HG03575 (cell line): ENCODE results near the gene KRT78.

ENCODE experiments used
- ATAC-seq: cut with Tn5 transposase; IDR thresholded peaks from one replicate; pipeline ENCODE4 v1.9.1; 2021; ENCODE audit not compliant: unreplicated experiment, insufficient number of reproducible peaks, low FRiP score; ENCODE audit errors: extremely low read depth

KRT78 gene

DNA sequence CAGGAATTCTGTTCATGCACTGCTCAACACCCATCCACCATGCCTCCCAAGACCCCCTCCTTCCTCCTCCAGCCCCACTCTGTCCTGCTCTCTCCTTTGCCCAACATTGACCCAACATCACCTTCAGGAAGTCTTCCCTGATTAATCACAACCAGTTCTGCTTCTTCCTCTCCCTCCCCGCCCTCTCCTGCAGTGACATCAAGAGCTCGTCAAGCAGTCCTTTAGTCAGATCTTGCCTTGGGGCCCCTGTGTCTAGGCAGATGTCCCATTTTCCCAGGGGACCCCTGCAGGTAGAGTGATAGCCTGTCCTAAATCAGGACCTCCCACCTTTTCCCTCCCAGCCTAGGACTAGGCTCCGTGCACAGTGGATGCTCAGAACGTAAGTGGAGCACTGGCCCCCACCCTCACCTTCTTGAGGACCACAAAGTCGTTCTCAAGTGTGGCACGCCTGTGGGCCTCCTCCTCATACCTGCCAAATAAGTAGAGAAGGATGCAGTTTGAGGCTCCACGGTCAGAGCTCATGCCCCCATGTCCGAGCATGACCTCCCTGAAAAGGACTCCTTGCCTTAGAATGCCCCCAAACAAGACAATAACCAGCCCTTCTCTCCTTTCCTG is 2.3 kb downstream of the KRT78 start:
- no peak for ATAC-seq

DNA sequence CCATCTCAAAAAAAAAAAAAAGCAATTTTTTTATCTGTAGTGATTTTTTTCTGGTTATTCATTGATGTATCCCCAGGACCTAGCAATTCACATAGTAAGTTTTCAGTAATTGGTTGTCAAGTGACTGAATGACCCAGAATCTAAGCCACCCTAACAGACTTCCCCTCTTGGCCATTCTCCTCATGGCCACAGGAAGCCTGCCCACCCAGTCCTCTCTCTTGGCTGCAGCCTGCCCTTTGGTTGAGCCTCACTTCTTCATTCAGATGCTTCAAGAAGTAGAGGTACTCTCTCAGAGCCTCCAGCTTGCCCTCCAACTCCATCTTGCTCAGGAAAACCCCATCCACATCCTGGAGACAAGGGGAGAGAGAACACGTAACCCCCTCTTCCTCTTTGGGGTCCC is 2.8 kb downstream of the KRT78 start:
- ATAC-seq: no peak

- ATAC-seq: no peak
Observed at GRCh38 chr12:52844386-52844785, 4.4 kb downstream of the KRT78 start.

GRCh38 chr12:52839436-52840105 is 9.2 kb downstream of the KRT78 start:
- no peak for ATAC-seq

- ATAC-seq: no peak
Observed at GRCh38 chr12:52838609-52839435, 10.0 kb downstream of the KRT78 start.

GRCh38 chr12:52837781-52838608 is 10.8 kb downstream of the KRT78 start:
- no peak for ATAC-seq

DNA sequence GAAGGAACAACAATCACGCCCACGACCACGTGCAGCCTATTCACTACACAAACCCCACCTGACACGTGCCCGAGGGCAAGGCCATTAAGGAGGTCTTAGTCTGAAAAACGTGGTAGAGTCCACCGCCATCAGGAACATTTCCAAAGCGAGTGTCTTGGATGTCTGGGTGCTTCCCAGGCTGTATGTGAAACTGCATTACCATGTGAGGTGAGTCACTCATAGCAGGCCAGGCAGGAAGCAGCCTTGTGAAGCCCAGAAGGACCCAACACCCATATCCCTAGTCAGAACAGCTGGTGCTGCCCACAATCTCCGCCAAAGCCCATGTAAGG is 11.4 kb downstream of the KRT78 start:
- no peak for ATAC-seq

GRCh38 chr12:52836491-52837412 is 12.0 kb downstream of the KRT78 start:
- ATAC-seq: no peak

- ATAC-seq: no peak
Observed at GRCh38 chr12:52836042-52836466, 12.7 kb downstream of the KRT78 start.

DNA sequence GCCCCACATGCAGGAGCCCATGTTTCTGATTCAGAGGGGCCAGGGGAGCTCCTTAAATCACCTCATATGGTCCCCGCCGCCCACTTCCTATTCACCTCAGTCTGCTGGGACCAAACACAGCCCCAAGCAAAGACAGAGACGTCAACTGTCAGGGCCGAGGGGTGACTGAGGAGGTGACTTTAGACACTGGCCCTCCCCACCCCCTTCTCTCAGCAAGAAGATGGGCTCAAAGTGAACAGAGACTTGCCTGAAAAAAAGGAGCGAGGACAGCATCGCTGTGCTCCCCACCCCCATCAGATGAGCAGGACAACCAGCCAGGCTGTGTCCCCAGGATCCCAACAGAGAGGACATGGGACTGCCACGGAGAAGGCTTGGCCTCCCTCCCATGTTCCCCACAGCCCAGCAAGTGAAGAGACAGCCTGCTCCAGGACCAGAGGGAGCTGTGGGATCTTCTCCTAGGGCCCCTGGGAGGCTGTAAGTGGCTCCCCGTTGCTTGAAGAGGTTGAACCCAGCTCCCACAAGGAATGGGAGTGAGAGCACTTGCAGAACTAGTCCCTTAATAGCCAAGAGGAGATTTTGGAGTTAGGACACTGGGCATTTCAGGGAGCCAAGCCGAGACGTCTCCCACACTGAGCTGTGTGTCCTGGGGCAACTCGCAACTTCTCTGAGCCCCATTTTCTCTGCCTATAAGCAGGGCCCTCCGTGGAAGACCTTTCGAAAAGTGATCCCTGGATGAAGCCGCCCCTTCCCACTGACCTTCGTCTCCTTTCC is 13.3 kb downstream of the KRT78 start:
- no peak for ATAC-seq

DNA sequence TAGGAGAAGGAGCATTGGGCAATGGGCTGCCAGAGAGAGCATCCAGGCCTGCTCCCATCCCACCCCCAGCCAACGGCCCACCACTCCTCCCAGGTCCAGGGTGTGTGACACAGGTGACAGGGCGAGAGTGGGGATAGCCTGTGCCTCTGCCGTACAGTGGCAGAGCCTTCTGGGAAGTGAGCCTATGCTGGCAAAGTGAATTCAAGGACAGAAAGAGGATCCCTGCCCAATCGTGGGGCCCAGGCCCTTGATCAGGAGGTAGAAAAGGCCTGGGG is 14.1 kb downstream of the KRT78 start:
- no peak for ATAC-seq

DNA sequence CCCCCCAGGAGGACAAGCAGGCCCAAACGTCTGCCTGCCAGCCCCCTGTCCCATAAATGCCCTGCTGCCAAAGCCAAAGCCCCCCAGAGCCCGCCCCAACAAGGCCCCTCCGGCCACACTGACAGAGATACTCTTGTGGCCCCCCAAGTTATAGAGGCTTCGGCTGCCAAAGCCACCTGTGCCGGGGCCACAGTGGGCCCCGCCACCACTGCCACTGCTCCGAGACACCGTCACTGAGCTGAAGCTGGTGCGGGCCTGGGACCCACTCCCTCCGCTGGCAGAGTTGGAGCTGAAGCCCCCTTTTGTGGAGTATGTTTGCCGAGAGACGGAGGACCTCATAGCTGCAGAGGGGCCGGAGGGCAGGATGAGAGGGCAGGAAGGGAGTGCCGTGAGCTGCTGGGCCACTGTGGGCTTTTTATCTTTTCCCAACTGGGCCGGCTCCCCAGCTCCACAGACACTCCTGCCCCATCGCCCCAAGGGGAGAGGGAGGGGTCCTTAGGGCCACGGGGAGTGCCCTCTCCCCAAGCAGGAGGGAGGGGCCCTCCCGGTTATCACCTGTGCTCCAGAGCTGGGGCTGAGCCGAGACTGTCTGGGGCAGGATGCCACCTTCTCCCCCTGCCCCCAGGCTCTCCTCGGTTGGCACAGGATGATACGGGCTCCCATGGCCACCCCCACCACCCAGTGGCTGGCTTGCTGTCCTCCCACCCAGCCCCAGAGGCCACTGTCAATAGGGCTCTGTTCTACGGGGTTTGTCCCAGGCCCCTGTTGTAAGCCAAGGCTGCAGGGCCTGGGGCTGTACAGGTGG is 14.7 kb downstream of the KRT78 start, which contains the start of gene KRT79:
TSS of gene KRT79 (minus strand) at position 390 of the 805 bp plus-strand sequence. CDS start at position 339, 51 bp downstream.
- no peak for ATAC-seq

- no peak for ATAC-seq
Observed at GRCh38 chr12:52832985-52833905, 15.5 kb downstream of the KRT78 start.

GRCh38 chr12:52832451-52832850 is 16.3 kb downstream of the KRT78 start:
- no peak for ATAC-seq

DNA sequence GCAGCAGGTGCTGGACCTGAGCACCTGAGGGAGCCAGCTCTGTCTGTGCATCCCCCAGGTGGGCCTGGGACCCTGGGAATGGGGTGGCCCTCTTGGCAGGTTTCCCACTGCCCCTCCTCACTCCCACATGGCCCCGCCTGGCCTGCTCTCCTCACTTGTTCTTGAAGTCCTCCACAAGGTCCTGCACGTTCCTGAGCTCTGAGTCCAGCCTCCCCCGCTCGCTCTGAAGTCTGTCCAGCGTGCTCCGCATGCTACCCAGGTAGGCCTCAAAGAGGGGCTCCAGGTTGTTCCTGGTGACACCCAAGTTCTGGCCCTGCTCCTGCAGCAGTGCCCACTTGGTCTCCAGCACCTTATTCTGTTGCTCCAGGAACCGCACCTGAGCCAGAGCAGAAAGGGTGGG is 17.5 kb downstream of the KRT78 start:
- ATAC-seq: no peak
